ENCODE results near the gene GAA.
"Not testable (repeated sequence)": the region's sequence is repeated elsewhere in the genome, so short reads cannot be mapped to it uniquely, and the experiment has no call there.

Gene GAA

DNA sequence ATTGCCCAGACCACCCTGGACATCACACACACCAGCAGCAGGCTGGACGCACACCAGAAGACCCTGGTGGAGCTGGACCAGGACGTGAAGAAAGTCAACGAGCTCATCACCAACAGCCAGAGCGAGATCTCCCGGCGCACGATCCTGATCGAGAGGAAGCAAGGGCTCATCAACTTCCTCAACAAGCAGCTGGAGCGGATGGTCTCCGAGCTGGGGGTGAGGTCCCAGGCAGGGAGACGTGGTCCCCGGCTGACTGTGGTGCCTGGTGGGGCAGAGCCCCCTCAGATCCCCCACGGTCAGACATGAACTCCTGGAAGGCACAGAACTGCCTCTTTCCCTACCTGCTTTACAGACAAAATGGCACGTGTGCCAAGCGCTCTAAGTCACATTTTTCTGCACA lies 16.6 kb upstream of the GAA start:
- DNase-seq, result no peak

DNA sequence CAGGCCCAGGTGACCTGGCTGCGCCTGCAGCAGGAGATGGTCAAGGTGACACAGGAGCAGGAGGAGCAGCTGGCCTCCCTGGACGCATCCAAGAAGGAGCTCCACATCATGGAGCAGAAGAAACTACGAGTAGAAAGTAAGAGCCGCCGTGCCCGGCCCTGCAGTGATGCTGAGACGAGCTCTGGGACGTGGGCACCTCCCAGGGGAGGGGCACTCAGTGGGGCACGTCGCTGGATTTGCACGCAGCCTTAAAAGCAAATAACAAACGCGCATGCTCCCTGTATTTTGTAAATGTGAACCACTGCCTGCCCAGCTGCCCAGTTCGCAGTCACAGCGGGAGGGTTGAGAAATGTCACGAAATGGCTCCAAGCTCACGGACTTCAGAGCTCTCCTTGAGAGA lies 15.3 kb upstream of the GAA start:
- DNase-seq, result no peak

DNA sequence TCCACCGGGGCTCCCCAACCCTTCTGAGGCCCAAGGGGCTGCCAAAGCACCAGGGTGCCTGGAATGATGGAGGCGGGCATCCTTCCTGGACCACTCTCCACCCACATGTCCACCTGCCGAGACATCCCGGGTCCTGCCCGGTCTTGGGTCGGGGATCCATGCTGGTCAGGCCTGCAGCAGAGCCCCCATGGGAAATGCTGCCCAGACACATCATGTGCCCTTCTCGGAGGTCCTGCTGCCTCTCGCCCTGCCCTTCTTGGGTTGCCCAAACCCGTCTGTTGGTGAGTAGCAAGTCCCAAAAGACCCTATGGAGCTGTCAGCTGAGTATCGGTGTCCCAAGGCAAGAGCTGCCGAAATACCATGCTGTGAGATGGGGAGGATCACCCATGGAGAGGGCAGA lies 14.8 kb upstream of the GAA start:
- no peak for DNase-seq

DNA sequence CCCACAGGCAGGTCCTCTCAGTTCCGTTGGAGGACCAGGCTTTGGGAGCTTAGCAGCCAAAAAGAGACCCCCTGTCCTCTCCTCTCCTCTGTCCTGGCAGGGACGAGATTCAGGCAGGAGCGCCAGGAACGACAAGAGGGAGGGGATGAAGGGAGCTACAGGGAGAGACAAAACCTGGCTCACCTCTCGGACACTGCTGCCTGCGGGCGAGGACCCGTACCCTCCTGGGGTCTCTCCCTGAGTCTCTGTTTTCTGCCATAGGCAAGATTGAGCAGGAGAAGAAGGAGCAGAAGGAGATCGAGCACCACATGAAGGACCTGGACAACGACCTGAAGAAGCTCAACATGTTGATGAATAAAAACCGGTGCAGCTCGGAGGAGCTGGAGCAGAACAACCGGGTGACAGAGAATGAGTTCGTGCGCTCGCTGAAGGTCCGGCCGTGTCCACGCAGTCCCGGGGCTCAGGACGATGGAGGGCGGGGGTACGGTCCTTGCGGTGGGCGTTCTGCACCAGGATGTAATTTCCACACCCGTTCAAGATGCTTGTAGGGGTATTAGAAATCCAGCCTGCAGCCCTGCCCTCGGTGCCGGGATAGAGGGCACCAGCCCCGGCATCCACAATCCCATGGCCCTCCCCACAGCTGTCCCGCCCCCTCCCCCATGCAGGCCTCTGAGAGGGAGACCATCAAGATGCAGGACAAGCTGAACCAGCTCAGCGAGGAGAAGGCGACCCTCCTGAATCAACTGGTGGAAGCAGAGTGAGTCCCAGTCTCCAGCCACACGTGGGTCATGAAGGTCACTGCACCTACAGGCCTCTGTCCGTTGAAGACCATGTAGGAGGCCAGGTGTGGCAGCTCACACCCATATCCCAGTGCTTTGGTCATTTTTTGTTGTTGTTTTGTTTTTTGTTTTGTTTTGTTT lies 13.8 kb upstream of the GAA start:
- DNase-seq, result no peak

DNA sequence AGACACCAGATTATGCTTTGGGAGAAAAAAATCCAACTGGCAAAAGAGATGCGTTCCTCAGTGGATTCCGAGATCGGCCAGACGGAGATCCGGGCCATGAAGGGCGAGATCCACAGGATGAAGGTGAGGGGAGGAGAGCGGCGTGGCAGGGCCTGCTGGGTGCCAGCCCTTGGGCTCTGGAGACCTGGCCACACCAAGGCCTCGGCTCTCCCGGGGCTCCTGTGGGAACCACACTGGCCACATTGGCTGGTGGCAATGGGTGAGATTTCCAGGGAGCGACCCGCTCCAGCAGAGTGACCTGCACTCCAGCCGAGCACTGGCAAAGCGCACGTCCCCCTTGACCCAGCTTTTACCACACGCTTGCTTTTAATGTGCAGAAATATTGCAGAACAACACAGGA lies 11.6 kb upstream of the GAA start:
- DNase-seq, result no peak

DNA sequence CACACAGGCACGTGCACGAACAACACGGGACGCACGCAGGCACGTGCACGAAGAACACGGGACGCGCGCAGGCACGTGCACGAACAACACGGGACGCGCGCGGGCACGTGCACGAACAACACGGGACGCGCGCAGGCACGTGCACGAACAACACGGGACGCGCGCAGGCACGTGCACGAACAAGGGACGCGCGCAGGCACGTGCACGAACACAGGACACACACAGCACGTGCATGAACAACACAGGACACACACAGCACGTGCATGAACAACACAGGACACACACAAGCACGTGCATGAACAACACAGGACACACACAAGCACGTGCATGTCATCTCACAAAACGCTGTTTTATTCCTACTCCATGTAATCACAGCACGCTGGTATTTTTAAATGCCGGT lies 11.2 kb upstream of the GAA start:
- not testable (repeated sequence) for DNase-seq

DNA sequence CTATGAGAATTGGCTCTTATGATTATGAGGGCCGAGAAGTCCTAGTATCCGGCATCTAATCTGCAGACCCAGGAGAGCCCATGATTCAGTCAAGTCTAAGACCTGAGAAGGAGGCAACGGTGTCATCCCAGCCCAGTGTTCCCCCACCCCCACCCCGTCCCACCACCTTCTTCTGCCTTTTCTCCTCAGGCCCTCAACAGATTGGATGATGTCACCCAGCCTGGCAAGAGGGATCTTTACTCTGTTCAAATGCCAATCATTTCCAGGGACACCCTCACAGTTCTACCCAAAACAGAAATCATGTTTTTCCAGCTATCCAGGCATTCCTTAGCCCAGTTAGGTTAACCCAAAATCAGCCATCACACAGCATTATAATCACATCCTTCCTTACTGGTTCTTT lies 10.0 kb upstream of the GAA start:
- no peak for DNase-seq

DNA sequence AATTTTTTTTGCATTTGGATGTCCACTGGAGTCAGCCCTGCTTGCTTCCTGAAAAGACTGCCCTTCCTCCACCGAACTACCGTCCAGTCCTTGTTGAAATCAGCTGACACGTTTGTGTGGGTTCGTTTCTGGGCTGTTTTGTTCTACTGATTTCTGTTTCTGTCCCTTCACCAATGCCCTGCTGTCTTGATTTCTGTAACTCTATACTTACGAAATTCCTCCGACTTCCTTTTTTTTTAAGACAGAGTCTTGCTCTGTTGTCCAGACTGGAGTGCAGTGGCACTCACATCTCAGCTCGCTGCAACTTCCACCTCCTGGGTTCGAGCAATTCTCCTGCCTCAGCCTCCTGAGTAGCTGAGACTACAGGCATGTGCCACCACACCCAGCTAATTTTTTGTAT lies 8.4 kb upstream of the GAA start:
- no peak for DNase-seq

DNA sequence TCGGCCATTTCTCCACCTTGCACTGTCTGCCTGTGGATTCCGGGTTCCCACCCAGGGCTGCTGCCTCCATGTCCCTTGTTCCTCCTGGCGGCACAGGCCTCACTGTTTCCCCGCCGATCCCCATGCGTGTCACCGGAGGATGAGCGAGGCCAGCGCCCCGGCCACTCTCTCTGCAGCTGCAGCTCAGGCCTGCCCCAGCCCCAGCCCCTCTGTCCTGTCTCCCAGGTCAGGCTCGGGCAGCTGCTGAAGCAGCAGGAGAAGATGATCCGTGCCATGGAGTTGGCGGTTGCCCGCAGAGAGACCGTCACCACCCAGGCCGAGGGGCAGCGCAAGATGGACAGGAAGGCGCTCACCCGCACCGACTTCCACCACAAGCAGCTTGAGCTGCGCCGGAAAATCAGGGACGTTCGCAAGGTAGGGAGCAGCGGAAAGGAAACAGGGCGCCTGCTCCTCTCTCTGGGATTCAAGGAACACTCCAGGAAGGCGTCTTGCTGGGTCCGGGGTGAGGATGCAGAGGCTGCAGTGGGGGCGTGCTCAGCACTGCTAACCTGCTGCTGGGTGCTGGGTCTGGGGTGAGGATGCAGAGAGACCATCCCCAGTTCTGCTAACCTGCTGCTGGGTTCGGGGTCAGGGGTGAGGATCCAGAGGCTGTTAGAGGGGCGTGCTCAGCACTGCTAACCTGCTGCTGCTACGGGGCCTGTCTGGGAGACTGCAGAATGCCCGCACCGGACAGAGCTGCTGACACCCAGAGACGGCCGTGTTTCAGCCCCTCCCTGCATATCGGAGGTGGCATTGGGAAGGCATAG lies 6.1 kb upstream of the GAA start:
- no peak for DNase-seq

DNA sequence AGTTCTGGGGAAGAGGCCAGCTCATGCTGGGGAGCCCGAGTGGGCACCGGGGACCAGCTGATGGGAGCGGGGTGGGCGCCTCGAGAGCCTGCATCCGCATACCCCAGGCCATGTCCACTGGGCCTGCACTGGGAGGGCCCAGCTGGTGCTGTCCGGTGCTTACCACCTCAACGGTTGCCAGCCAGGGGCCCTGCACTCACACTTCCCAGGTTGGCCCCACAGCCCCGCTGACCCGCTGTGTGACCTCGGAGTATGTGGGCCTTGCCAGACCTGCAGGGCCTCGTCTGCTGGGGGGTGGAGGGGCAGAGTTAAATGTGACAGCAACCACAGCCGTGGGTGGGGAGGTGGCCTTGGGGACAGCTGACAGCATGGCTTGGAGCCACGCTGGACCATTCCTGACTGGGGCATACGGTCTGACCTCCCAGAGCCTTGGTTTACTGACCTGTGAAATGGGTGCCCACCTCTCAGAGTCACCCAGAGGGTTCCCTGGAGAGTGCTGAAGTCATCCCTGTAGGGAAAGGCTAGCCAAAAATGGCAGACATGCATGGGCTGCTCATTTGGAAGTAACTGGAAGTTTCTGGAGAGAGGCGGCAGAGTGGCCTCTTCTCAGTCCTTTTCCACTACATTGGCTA lies 5.4 kb upstream of the GAA start:
- DNase-seq, result no peak

DNA sequence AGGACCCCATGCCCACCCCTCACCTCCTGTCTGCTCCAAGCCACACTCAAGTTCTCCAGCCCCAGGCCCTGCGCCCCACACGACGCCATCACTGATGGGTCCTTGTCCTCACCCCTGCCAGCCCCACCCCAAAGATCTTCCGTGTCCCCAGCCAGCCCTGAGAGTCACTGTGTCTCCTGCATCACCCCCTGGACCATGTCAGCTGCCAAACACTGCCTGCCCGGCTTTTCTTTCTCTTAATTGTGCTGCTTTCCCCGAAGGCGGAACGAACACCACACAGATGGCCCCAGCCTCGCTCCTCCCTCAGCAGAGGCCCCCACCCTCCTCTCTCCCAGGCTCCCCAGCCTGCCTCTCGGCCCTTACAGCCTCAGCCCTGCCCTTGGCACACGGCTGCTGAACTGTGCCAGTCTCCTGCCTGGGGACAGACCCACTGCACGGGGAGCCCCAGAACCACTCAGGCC lies 4.8 kb upstream of the GAA start:
- no peak for DNase-seq

DNA sequence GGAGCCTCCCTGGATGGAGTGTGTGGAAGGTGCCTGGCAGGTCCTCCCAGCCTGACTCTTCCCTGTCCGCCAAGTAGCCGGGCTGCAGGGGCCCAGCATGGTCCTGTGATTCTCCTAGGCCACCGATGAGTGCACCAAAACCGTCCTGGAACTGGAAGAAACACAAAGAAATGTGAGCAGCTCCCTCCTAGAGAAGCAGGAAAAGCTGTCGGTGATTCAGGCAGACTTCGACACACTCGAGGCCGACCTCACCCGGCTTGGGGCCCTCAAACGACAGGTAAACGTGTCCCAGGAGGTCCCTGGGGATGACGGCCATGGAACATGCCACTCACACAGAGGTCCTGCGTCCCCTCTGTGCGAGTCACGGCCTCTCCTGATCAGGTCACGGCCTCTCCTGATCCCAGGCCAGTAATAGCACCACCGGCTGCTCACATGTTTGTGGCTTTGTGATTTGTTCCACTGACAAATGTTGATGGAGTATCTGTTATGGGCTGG lies 4.2 kb upstream of the GAA start:
- DNase-seq, result no peak

DNA sequence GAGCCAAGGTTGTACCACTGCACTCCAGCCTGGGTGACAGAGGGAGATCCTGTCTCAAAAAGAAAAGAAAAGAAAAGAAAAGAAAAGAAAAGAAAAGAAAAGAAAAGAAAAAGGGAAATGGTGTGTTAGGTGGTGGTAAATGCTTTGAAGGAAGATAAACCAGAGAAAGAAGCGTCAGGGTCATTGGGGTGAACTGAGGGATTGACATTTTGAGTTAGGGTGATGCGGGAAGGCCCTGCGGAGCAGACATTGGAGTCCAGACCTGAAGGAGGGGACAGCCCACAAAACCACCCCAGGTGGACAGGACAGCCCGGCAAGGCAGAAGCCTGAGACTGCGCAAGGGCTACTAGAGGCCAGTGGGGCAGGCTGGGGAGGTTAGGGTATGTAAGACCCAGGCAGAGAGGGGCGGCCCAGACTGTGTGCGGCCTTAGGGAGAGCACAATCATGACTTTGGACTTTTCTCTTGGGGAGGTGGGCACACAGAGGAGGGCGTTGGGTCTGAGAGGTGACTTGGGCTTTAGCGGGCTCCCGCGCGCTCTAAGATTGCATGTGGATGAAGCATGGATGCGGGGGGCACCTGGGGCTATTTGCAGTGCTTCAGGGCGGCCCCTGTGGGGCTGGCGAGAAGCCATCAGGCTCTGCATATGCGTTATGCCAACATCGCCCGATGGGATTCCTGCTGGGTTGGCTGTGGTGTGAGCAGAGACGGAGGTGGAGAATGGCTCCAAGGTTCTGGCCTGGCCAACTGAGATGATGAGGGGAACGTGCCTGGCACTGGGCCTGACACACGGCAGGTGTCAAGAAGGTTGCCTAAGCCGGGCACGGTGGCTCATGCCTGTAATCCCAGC lies 3.3 kb upstream of the GAA start:
- DNase-seq, result no peak

DNA sequence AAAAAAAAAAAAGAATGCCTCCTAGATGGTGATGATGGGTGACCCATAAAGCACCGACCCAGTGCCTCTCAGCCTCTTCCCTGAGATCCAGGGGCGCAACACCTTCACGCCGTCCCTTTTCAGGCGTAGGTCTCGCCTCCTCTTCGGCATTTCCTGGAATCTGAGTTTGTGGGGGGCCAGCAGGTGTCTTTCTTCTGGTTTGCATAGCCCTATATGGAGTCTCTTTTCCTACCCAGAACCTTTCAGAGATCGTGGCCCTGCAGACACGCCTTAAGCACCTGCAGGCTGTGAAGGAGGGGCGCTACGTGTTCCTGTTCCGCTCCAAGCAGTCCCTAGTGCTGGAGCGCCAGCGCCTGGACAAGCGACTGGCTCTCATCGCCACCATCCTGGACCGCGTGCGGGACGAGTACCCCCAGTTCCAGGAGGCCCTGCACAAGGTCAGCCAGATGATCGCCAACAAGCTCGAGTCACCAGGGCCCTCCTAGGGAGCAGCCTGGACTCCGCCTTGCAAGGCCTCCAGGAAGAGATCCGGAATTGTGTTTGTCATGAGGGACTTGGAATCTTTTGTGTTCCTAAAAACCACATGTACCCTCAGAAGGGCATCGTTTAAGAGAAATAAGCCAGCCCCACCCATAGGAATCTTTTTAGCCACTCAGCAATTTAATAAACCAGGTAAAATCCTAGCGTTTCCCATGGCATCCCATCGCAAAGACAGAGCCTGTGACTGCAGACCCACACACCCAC lies 1.9 kb upstream of the GAA start:
- DNase-seq, result no peak

DNA sequence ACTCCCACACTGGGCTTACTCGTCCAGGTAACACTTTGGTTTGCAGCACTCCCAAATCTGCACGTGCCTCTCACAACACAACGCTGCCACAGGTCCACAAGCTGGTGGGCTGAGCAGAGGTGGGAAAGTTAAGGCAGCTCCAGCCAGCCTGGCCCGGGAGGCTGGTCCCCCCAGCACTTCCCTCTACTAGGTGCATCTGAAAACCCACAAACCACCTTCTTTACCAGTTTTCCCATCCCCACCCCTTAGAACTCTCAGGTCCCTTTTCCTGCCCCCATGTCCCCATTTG lies 1.4 kb upstream of the GAA start:
- no peak for DNase-seq

DNA sequence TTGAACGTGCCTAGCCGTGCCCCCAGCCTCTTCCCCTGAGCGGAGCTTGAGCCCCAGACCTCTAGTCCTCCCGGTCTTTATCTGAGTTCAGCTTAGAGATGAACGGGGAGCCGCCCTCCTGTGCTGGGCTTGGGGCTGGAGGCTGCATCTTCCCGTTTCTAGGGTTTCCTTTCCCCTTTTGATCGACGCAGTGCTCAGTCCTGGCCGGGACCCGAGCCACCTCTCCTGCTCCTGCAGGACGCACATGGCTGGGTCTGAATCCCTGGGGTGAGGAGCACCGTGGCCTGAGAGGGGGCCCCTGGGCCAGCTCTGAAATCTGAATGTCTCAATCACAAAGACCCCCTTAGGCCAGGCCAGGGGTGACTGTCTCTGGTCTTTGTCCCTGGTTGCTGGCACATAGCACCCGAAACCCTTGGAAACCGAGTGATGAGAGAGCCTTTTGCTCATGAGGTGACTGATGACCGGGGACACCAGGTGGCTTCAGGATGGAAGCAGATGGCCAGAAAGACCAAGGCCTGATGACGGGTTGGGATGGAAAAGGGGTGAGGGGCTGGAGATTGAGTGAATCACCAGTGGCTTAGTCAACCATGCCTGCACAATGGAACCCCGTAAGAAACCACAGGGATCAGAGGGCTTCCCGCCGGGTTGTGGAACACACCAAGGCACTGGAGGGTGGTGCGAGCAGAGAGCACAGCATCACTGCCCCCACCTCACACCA lies 724 bp downstream of the GAA start:
- DNase-seq, result peak; percentile 39

DNA sequence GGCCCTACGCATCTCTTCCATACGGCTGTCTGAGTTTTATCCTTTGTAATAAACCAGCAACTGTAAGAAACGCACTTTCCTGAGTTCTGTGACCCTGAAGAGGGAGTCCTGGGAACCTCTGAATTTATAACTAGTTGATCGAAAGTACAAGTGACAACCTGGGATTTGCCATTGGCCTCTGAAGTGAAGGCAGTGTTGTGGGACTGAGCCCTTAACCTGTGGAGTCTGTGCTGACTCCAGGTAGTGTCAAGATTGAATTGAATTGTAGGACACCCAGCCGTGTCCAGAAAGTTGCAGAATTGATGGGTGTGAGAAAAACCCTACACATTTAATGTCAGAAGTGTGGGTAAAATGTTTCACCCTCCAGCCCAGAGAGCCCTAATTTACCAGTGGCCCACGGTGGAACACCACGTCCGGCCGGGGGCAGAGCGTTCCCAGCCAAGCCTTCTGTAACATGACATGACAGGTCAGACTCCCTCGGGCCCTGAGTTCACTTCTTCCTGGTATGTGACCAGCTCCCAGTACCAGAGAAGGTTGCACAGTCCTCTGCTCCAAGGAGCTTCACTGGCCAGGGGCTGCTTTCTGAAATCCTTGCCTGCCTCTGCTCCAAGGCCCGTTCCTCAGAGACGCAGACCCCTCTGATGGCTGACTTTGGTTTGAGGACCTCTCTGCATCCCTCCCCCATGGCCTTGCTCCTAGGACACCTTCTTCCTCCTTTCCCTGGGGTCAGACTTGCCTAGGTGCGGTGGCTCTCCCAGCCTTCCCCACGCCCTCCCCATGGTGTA lies 1.5 kb downstream of the GAA start:
- no peak for DNase-seq

DNA sequence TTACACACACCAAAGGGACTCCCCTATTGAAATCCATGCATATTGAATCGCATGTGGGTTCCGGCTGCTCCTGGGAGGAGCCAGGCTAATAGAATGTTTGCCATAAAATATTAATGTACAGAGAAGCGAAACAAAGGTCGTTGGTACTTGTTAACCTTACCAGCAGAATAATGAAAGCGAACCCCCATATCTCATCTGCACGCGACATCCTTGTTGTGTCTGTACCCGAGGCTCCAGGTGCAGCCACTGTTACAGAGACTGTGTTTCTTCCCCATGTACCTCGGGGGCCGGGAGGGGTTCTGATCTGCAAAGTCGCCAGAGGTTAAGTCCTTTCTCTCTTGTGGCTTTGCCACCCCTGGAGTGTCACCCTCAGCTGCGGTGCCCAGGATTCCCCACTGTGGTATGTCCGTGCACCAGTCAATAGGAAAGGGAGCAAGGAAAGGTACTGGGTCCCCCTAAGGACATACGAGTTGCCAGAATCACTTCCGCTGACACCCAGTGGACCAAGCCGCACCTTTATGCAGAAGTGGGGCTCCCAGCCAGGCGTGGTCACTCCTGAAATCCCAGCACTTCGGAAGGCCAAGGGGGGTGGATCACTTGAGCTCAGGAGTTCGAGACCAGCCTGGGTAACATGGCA lies 2.2 kb downstream of the GAA start:
- no peak for DNase-seq

DNA sequence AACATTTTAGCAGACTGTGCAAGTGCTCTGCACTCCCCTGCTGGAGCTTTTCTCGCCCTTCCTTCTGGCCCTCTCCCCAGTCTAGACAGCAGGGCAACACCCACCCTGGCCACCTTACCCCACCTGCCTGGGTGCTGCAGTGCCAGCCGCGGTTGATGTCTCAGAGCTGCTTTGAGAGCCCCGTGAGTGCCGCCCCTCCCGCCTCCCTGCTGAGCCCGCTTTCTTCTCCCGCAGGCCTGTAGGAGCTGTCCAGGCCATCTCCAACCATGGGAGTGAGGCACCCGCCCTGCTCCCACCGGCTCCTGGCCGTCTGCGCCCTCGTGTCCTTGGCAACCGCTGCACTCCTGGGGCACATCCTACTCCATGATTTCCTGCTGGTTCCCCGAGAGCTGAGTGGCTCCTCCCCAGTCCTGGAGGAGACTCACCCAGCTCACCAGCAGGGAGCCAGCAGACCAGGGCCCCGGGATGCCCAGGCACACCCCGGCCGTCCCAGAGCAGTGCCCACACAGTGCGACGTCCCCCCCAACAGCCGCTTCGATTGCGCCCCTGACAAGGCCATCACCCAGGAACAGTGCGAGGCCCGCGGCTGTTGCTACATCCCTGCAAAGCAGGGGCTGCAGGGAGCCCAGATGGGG lies 3.1 kb downstream of the GAA start:
- DNase-seq, result no peak
